GM23338 (cell line): ENCODE measurements around the gene ASGR1. TPM values are rescaled to one million over a fixed set of nuclear protein-coding genes. Genes with fewer than 3 reads are reported as not detected.

Source experiments
- ATAC-seq: fragments of 200-7000 bp; cut with Tn5 transposase; 3 replicates; pipeline ENCODE4 v1.9.1; 2020
- DNase-seq: peaks from one replicate; pipeline ENCODE4 v3.0.0-alpha.2; 2015; ENCODE audit warnings: low spot score
- H2AFZ ChIP-seq: fragments of 200-600 bp; sonication (generic); 2 replicates; pipeline ENCODE4 v1.8.0; 2016; ENCODE audit warnings: antibody characterized with exemption, mild to moderate bottlenecking, moderate library complexity
- H3F3A ChIP-seq: fragments of 200-600 bp; sonication (generic); replicated peaks from 2 replicates; pipeline ENCODE4 v1.8.0; 2017; ENCODE audit warnings: antibody characterized with exemption, mixed run types, low read depth
- H3K27ac ChIP-seq: fragments of 200-600 bp; sonication (generic); 2 replicates; pipeline ENCODE4 v1.6.1; 2016; ENCODE audit warnings: low read depth
- H3K27me3 ChIP-seq: fragments of 200-600 bp; sonication (generic); 2 replicates; pipeline ENCODE4 v1.8.0; 2016; ENCODE audit warnings: mild to moderate bottlenecking, mixed run types, moderate library complexity; ENCODE audit not compliant: insufficient read depth
- H3K36me3 ChIP-seq: fragments of 200-600 bp; sonication (generic); 2 replicates; pipeline ENCODE4 v1.8.0; 2016; ENCODE audit warnings: mild to moderate bottlenecking; ENCODE audit not compliant: insufficient read depth
- H3K4me1 ChIP-seq: fragments of 200-600 bp; sonication (generic); 2 replicates; pipeline ENCODE4 v1.8.0; 2016; ENCODE audit warnings: mild to moderate bottlenecking, moderate library complexity; ENCODE audit not compliant: insufficient read depth
- H3K4me2 ChIP-seq: fragments of 200-600 bp; sonication (generic); 2 replicates; pipeline ENCODE4 v1.7.1; 2017; ENCODE audit warnings: mixed run types
- H3K4me3 ChIP-seq: fragments of 200-600 bp; sonication (generic); 2 replicates; pipeline ENCODE4 v1.6.1; 2016; ENCODE audit warnings: mixed run types
- H3K79me2 ChIP-seq: fragments of 200-600 bp; sonication (generic); replicated peaks from 2 replicates; pipeline ENCODE4 v1.8.0; 2017; ENCODE audit warnings: mild to moderate bottlenecking; ENCODE audit not compliant: insufficient read depth
- H3K9me2 ChIP-seq: fragments of 200-600 bp; sonication (generic); 2 replicates; pipeline ENCODE4 v1.8.0; 2017; ENCODE audit not compliant: insufficient read depth
- H4K20me1 ChIP-seq: fragments of 200-600 bp; sonication (generic); replicated peaks from 2 replicates; pipeline ENCODE4 v1.8.0; 2017; ENCODE audit warnings: mild to moderate bottlenecking; ENCODE audit not compliant: insufficient read depth
- H3K27ac Mint-ChIP-seq: 2 replicates; pipeline ENCODE4 v1.8.0; 2020; ENCODE audit warnings: inconsistent platforms, mild to moderate bottlenecking, moderate library complexity, mixed read lengths
- H3K27me3 Mint-ChIP-seq: 3 replicates; pipeline ENCODE4 v1.8.0; 2022; ENCODE audit warnings: low read depth, mild to moderate bottlenecking, moderate library complexity, mixed read lengths, inconsistent platforms; ENCODE audit not compliant: insufficient read depth, poor library complexity
- H3K36me3 Mint-ChIP-seq: 3 replicates; pipeline ENCODE4 v1.8.0; 2021; ENCODE audit warnings: low read depth, mild to moderate bottlenecking, inconsistent platforms, moderate library complexity, mixed read lengths
- H3K4me1 Mint-ChIP-seq: 3 replicates; pipeline ENCODE4 v1.8.0; 2020; ENCODE audit warnings: mild to moderate bottlenecking, inconsistent platforms, mixed read lengths
- H3K4me3 Mint-ChIP-seq: 3 replicates; pipeline ENCODE4 v1.8.0; 2021; ENCODE audit warnings: moderate library complexity, mild to moderate bottlenecking, inconsistent platforms, mixed read lengths
- H3K9me3 Mint-ChIP-seq: 3 replicates; pipeline ENCODE4 v1.8.0; 2020; ENCODE audit warnings: moderate library complexity, mild to moderate bottlenecking, inconsistent platforms, mixed read lengths
- CREB1 ChIP-seq: fragments of 250-450 bp; sonication (Bioruptor Pico); IDR thresholded peaks from 2 replicates; pipeline ENCODE4 v1.5.0; 2020; ENCODE audit warnings: low read depth, mild to moderate bottlenecking, moderate library complexity
- CTCF ChIP-seq, 2 experiments: fragments of 200-600 bp in 1 of 2; sonication (generic) in 1 of 2; conservative IDR thresholded peaks; 2 replicates each; pipeline versions ENCODE4 v1.5.1 to v1.6.1; 2016 to 2017; ENCODE audit warnings: antibody characterized with exemption in 2 of 2, low read depth in 2 of 2, mild to moderate bottlenecking in 2 of 2, moderate library complexity in 1 of 2
- ETS1 ChIP-seq: IDR thresholded peaks from 2 replicates; pipeline ENCODE4 v1.6.1; 2016; ENCODE audit warnings: antibody characterized with exemption
- EZH2 ChIP-seq: fragments of 200-600 bp; sonication (generic); IDR thresholded peaks from one replicate; pipeline ENCODE4 v1.8.0; 2017; ENCODE audit warnings: antibody characterized with exemption, mild to moderate bottlenecking, low read depth; ENCODE audit not compliant: unreplicated experiment
- EZH2phosphoT487 ChIP-seq: fragments of 200-600 bp; sonication (generic); IDR thresholded peaks from one replicate; pipeline ENCODE4 v1.8.1; 2018; ENCODE audit warnings: antibody characterized with exemption; ENCODE audit not compliant: unreplicated experiment
- JUNB ChIP-seq: IDR thresholded peaks from one replicate; pipeline ENCODE4 v1.6.1; 2016; ENCODE audit warnings: antibody characterized with exemption; ENCODE audit not compliant: unreplicated experiment
- NANOG ChIP-seq: IDR thresholded peaks from 2 replicates; pipeline ENCODE4 v1.6.1; 2016; ENCODE audit warnings: antibody characterized with exemption, borderline replicate concordance
- POLR2AphosphoS5 ChIP-seq: IDR thresholded peaks from 2 replicates; pipeline ENCODE4 v1.6.1; 2016; ENCODE audit warnings: antibody characterized with exemption, low read depth
- REST ChIP-seq: IDR thresholded peaks from one replicate; pipeline ENCODE4 v1.6.1; 2018; ENCODE audit warnings: antibody characterized with exemption; ENCODE audit not compliant: unreplicated experiment
- STAT1 ChIP-seq: IDR thresholded peaks from one replicate; pipeline ENCODE4 v1.6.1; 2016; ENCODE audit warnings: antibody characterized with exemption; ENCODE audit not compliant: unreplicated experiment
- ZNF114 ChIP-seq: fragments of 250-450 bp; sonication (Bioruptor Pico); IDR thresholded peaks from 2 replicates; pipeline ENCODE4 v1.5.0; 2020; ENCODE audit warnings: mild to moderate bottlenecking, moderate library complexity
- ZNF331 ChIP-seq: fragments of 250-450 bp; sonication (Bioruptor Pico); IDR thresholded peaks from 2 replicates; pipeline ENCODE4 v1.5.0; 2020; ENCODE audit warnings: low read depth, mild to moderate bottlenecking, moderate library complexity
- ZNF462 ChIP-seq: fragments of 250-450 bp; sonication (Bioruptor Pico); IDR thresholded peaks from 2 replicates; pipeline ENCODE4 v1.5.0; 2020; ENCODE audit warnings: mild to moderate bottlenecking, moderate library complexity
- polyA plus RNA-seq: library from polyadenylated mRNA; unstranded; fragments of >200 nt; fragmentation: Nextera tagmentation; extraction: Ambion mirVana; gene quantifications from 2 replicates; pipeline ENCODE4 v1.2.1, GENCODE V29; 2016
- total RNA-seq: library from RNA; depleted of rRNA; stranded (reverse); fragments of >200 nt; shearing (Covaris generic); gene quantifications from 2 replicates; pipeline ENCODE4 v1.2.3, GENCODE V29; 2014

The ASGR1 gene
- total and polyA plus RNA-seq, 2 experiments from 2014 or later = 8.3 to 9.0 TPM

- Histone ChIP-seq H3K4me1 (peaks cover 25% of the 10 kb centered on the region), H3K9me2 (no peaks in the 10 kb centered on the region), H3K79me2 (peaks cover 23% of the 10 kb centered on the region), H3K4me2 (peak overlapping the region; percentile 89), H4K20me1 (peaks cover 10% of the 10 kb centered on the region), H3K4me3 (peak overlapping the region; percentile 55), H3K27ac (peak overlapping the region; percentile 70), H3F3A (peaks cover 20% of the 10 kb centered on the region), H3K27me3 (no peaks in the 10 kb centered on the region), H2AFZ (no peak overlapping the region), H3K36me3 (peaks cover 15% of the 10 kb centered on the region)
- Mint-ChIP-seq H3K27me3 (peaks cover 10% of the 10 kb centered on the region), H3K27ac (peak overlapping the region; percentile 91; the same call in 1 of the 2 replicates), H3K36me3 (peaks cover 40% of the 10 kb centered on the region), H3K9me3 (no peaks in the 10 kb centered on the region; the same call in 2 of the 3 replicates), H3K4me3 (peak overlapping the region; percentile 80), H3K4me1 (peaks cover 43% of the 10 kb centered on the region)
- no peak for TF ChIP-seq CREB1 (CRISPR knock-in tag)
- TF ChIP-seq ZNF462 (CRISPR knock-in tag) = no peak
- no peak for TF ChIP-seq REST
- no peak for TF ChIP-seq EZH2phosphoT487
- TF ChIP-seq STAT1 = no peak
- no peak for TF ChIP-seq EZH2
- TF ChIP-seq ZNF331 (CRISPR knock-in tag) = no peak
- TF ChIP-seq NANOG = no peak
- no peak for TF ChIP-seq ETS1
- TF ChIP-seq ZNF114 (CRISPR knock-in tag) = no peak
- no peak for TF ChIP-seq POLR2AphosphoS5
- TF ChIP-seq JUNB = no peak
- TF ChIP-seq CTCF (conservative IDR thresholded peaks at IDR 0.05; ENCODE audit: low read depth in 2 of 2) = no peak
- no peak for DNase-seq
- no peak for ATAC-seq
Observed at GRCh38 chr17:7204336-7204735, 25.2 kb upstream of the ASGR1 start.
